SK-N-SH (cell line): ENCODE results near the gene ABHD12. TPM values are rescaled to one million over a fixed set of nuclear protein-coding genes. Genes with fewer than 3 reads are reported as not detected.

ENCODE experiments used
- CTCF ChIA-PET: fragments of 300-600, 350-600 bp; formaldehyde crosslinking; extraction: SDS; loops from one replicate; lab custom pipeline; 2021; lab: Yijun Ruan, JAX
- POLR2A ChIA-PET: fragments of 350-600 bp; sonication (Branson Sonifier 250); formaldehyde crosslinking; extraction: SDS; loops from one replicate; lab custom pipeline; 2020; ENCODE audit warnings: antibody characterized with exemption, inconsistent platforms; lab: Yijun Ruan, JAX
- DNase-seq: peaks from one replicate; pipeline ENCODE4 v3.0.0; 2012
- H2AFZ ChIP-seq: fragments of 200-600 bp; sonication (generic); 2 replicates; pipeline ENCODE4 v1.8.1; 2016; ENCODE audit warnings: antibody characterized with exemption, mild to moderate bottlenecking, low read depth
- H3F3A ChIP-seq: fragments of 200-600 bp; sonication (generic); replicated peaks from 2 replicates; pipeline ENCODE3; 2016; ENCODE audit warnings: antibody characterized with exemption, mild to moderate bottlenecking; ENCODE audit not compliant: insufficient read depth
- H3K27ac ChIP-seq, 2 experiments: fragments of 200-500 bp in 1 of 2; fragments of 200-600 bp in 1 of 2; sonication (Bioruptor generic) in 1 of 2; sonication (generic), shearing (Covaris generic) in 1 of 2; 2 replicates each; pipeline versions ENCODE4 v1.5.1 to v1.6.1; 2014 to 2016; ENCODE audit warnings: low read depth in 2 of 2, inconsistent platforms in 1 of 2, low read length in 1 of 2, mild to moderate bottlenecking in 1 of 2, mixed read lengths in 1 of 2
- H3K27me3 ChIP-seq: fragments of 200-600 bp; sonication (generic), shearing (Covaris generic); 2 replicates; pipeline ENCODE4 v1.6.1; 2016; ENCODE audit warnings: mixed run types; ENCODE audit not compliant: insufficient read depth
- H3K36me3 ChIP-seq, 2 experiments: fragments of 200-500 bp in 1 of 2; fragments of 200-600 bp in 1 of 2; sonication (Bioruptor generic) in 1 of 2; sonication (generic) in 1 of 2; replicated peaks in 1 of 2; 2 replicates each; pipeline versions ENCODE3 to v1.5.1; 2014 to 2016; ENCODE audit warnings: low read length in 1 of 2, mild to moderate bottlenecking in 1 of 2; ENCODE audit not compliant: insufficient read depth in 2 of 2, control insufficient read depth in 1 of 2
- H3K4me1 ChIP-seq, 2 experiments: fragments of 200-500 bp in 1 of 2; fragments of 200-600 bp in 1 of 2; sonication (Bioruptor generic) in 1 of 2; sonication (generic), shearing (Covaris generic) in 1 of 2; 2 replicates each; pipeline versions ENCODE4 v1.5.1 to v1.6.1; 2014 to 2016; ENCODE audit warnings: low read depth in 1 of 2, low read length in 1 of 2, mixed run types in 1 of 2; ENCODE audit not compliant: insufficient read depth in 2 of 2, control insufficient read depth in 1 of 2
- H3K4me2 ChIP-seq: fragments of 200-600 bp; sonication (generic), shearing (Covaris generic); 2 replicates; pipeline ENCODE4 v1.6.1; 2017; ENCODE audit warnings: mixed run types
- H3K4me3 ChIP-seq, 2 experiments: fragments of 200-500 bp in 1 of 2; fragments of 200-600 bp in 1 of 2; sonication (Bioruptor generic) in 1 of 2; sonication (generic), shearing (Covaris generic) in 1 of 2; 2 replicates each; pipeline versions ENCODE4 v1.5.1 to v1.8.1; 2014 to 2016; ENCODE audit warnings: low read depth in 2 of 2, inconsistent platforms in 1 of 2, low read length in 1 of 2, mild to moderate bottlenecking in 1 of 2, mixed read lengths in 1 of 2, moderate library complexity in 1 of 2
- H3K79me2 ChIP-seq: fragments of 200-600 bp; sonication (generic); 2 replicates; pipeline ENCODE4 v1.8.1; 2017; ENCODE audit warnings: mild to moderate bottlenecking; ENCODE audit not compliant: insufficient read depth
- H3K9ac ChIP-seq: fragments of 200-600 bp; sonication (generic); 2 replicates; pipeline ENCODE4 v1.6.1; 2017; ENCODE audit warnings: mixed run types
- H3K9me2 ChIP-seq: fragments of 200-600 bp; sonication (generic); 2 replicates; pipeline ENCODE4 v1.6.1; 2017; ENCODE audit warnings: mixed run types
- H3K9me3 ChIP-seq: fragments of 200-600 bp; sonication (generic); 2 replicates; pipeline ENCODE4 v1.6.1; 2017; ENCODE audit warnings: mixed run types, mild to moderate bottlenecking, moderate library complexity
- H4K20me1 ChIP-seq: fragments of 200-600 bp; sonication (generic); 2 replicates; pipeline ENCODE4 v1.6.1; 2017; ENCODE audit warnings: mild to moderate bottlenecking, mixed run types; ENCODE audit not compliant: insufficient read depth
- ELF1 ChIP-seq: IDR thresholded peaks from 2 replicates; pipeline ENCODE4 v1.4.0; 2012
- EP300 ChIP-seq, 2 experiments: IDR thresholded peaks; 2 replicates each; pipeline versions ENCODE4 v1.4.0 to v1.6.1; 2012; ENCODE audit warnings: borderline replicate concordance in 1 of 2, low read depth in 1 of 2, low read length in 1 of 2
- EZH2phosphoT487 ChIP-seq: fragments of 200-600 bp; sonication (generic); IDR thresholded peaks from 2 replicates; pipeline ENCODE4 v1.6.1; 2017; ENCODE audit warnings: low read depth, mixed run types, mild to moderate bottlenecking, antibody characterized with exemption, moderate library complexity, borderline replicate concordance
- FOSL2 ChIP-seq: IDR thresholded peaks from 2 replicates; pipeline ENCODE4 v1.4.0; 2012; ENCODE audit warnings: low read depth, mild to moderate bottlenecking, moderate library complexity, borderline replicate concordance
- FOXM1 ChIP-seq: IDR thresholded peaks from 2 replicates; pipeline ENCODE4 v1.4.0; 2012; ENCODE audit warnings: low read depth, mild to moderate bottlenecking
- GATA2 ChIP-seq: sonication (generic); formaldehyde crosslinking; IDR thresholded peaks from 2 replicates; pipeline ENCODE4 v1.5.0; 2020; ENCODE audit warnings: mild to moderate bottlenecking, missing genetic modification reagents
- JUND ChIP-seq: IDR thresholded peaks from 2 replicates; pipeline ENCODE4 v1.4.0; 2012
- NRF1 ChIP-seq: IDR thresholded peaks from 2 replicates; pipeline ENCODE4 v1.6.1; 2012; ENCODE audit warnings: low read depth, mild to moderate bottlenecking, low read length
- RAD21 ChIP-seq: IDR thresholded peaks from 2 replicates; pipeline ENCODE4 v1.6.1; 2012; ENCODE audit warnings: mild to moderate bottlenecking, low read length
- RCOR1 ChIP-seq: fragments of 150-350 bp; IDR thresholded peaks from 2 replicates; pipeline ENCODE4 v1.6.1; 2017; ENCODE audit warnings: antibody characterized with exemption, low read length
- RFX5 ChIP-seq: IDR thresholded peaks from 2 replicates; pipeline ENCODE4 v1.6.1; 2012; ENCODE audit warnings: mild to moderate bottlenecking, improper control_type of control experiment, low read length
- RXRA ChIP-seq: IDR thresholded peaks from 2 replicates; pipeline ENCODE4 v1.4.0; 2012; ENCODE audit warnings: low read depth, mild to moderate bottlenecking, borderline replicate concordance
- TAF1 ChIP-seq: IDR thresholded peaks from 2 replicates; pipeline ENCODE4 v1.6.1; 2012; ENCODE audit warnings: low read depth, mild to moderate bottlenecking, low read length, moderate library complexity, borderline replicate concordance
- TCF12 ChIP-seq: IDR thresholded peaks from 2 replicates; pipeline ENCODE4 v1.4.0; 2012
- TEAD4 ChIP-seq: IDR thresholded peaks from 2 replicates; pipeline ENCODE4 v1.4.0; 2012; ENCODE audit warnings: mild to moderate bottlenecking, borderline replicate concordance; ENCODE audit not compliant: insufficient read depth
- YY1 ChIP-seq: IDR thresholded peaks from 2 replicates; pipeline ENCODE4 v1.4.0; 2012; ENCODE audit warnings: low read depth, mild to moderate bottlenecking
- WGBS: methylation state at CpG from one replicate; pipeline ENCODE4 v1.1.6; 2017; ENCODE audit warnings: low lambda C conversion rate; 5-methylcytosine and 5-hydroxymethylcytosine counted together
- polyA plus RNA-seq, 3 experiments: library from polyadenylated mRNA; depleted of rRNA; stranded (reverse); fragments of >200 nt; gene quantifications; 2 replicates each; pipeline ENCODE4 v1.2.3, GENCODE V29; 2012
- TF ChIP-seq, protein P1 (sequence below): fragments of 200-600 bp; sonication (generic); IDR thresholded peaks from 2 replicates; pipeline ENCODE4 v1.6.1; 2017; ENCODE audit warnings: antibody characterized with exemption, mild to moderate bottlenecking, moderate library complexity
- TF ChIP-seq, protein P2 (sequence below): fragments of 150-350 bp; IDR thresholded peaks from 2 replicates; pipeline ENCODE4 v1.6.1; 2017; ENCODE audit warnings: antibody characterized with exemption, low read length, low read depth, borderline replicate concordance
- TF ChIP-seq, protein P3 (sequence below): IDR thresholded peaks from 2 replicates; pipeline ENCODE4 v1.4.0; 2012; ENCODE audit warnings: low read depth, borderline replicate concordance
- TF ChIP-seq, protein P4 (sequence below): fragments of 150-350 bp; IDR thresholded peaks from 2 replicates; pipeline ENCODE4 v1.6.1; 2016; ENCODE audit warnings: mild to moderate bottlenecking, low read depth, low read length
- TF ChIP-seq, protein P5 (sequence below): IDR thresholded peaks from 2 replicates; pipeline ENCODE4 v1.4.0; 2012; ENCODE audit warnings: low read depth, borderline replicate concordance

Gene ABHD12
- polyA plus RNA-seq, 1 of the 3 experiments (the other 2 are of a cell fraction) = 33.5 TPM

DNA sequence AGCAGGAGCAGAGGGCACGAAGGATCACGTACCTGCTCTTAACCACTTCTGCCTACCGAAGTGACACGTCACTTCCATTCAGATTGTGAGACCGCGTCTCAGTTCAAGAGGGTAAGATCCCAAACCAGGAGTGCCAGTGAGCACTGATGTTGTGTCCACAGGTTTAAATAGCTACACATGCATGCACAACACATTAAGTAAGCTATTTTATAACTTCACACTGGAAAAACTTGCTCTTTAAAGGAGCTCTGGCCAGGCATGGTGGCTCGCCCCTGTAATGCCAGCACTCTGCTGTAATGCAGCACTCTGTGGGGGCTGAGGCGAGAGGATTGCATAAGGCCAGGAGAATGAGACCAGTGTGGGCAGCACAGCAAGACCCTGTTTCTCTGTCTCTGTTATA is 21.1 kb downstream of the ABHD12 start:
- Histone ChIP-seq H3K4me1 (no peaks in the 10 kb centered on the region), H3K36me3 (no peaks in the 10 kb centered on the region), H2AFZ (no peak overlapping the region), H3K4me2 (no peak overlapping the region), H4K20me1 (no peaks in the 10 kb centered on the region), H3K9ac (no peak overlapping the region), H3F3A (peaks cover 16% of the 10 kb centered on the region), H3K4me3 (no peak overlapping the region), H3K27ac (no peak overlapping the region), H3K27me3 (no peaks in the 10 kb centered on the region), H3K79me2 (peaks cover 44% of the 10 kb centered on the region; the same call in 1 of the 2 replicates), H3K9me3 (no peaks in the 10 kb centered on the region; the same call in 1 of the 2 replicates), H3K9me2 (no peaks in the 10 kb centered on the region)
- POLR2A ChIA-PET = interaction anchor here (0.7 kb wide), 1 partner anchor 55 kb away, joined by 3 read pairs; no protein-coding TSS in a partner anchor
- 96% methylated on average over 8 of the region's 8 CpGs for WGBS
- no peak for DNase-seq
- CTCF ChIA-PET = interaction anchor here (1.9 kb wide), 1 partner anchor 75 kb away, joined by 5 read pairs; no protein-coding TSS in a partner anchor
- TF ChIP-seq RAD21 (no peak), RXRA (no peak), TEAD4 (no peak)
- TF ChIP-seq, protein P1, sequence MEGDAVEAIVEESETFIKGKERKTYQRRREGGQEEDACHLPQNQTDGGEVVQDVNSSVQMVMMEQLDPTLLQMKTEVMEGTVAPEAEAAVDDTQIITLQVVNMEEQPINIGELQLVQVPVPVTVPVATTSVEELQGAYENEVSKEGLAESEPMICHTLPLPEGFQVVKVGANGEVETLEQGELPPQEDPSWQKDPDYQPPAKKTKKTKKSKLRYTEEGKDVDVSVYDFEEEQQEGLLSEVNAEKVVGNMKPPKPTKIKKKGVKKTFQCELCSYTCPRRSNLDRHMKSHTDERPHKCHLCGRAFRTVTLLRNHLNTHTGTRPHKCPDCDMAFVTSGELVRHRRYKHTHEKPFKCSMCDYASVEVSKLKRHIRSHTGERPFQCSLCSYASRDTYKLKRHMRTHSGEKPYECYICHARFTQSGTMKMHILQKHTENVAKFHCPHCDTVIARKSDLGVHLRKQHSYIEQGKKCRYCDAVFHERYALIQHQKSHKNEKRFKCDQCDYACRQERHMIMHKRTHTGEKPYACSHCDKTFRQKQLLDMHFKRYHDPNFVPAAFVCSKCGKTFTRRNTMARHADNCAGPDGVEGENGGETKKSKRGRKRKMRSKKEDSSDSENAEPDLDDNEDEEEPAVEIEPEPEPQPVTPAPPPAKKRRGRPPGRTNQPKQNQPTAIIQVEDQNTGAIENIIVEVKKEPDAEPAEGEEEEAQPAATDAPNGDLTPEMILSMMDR = no peak
- TF ChIP-seq, all 33 proteins: peak for 0

DNA sequence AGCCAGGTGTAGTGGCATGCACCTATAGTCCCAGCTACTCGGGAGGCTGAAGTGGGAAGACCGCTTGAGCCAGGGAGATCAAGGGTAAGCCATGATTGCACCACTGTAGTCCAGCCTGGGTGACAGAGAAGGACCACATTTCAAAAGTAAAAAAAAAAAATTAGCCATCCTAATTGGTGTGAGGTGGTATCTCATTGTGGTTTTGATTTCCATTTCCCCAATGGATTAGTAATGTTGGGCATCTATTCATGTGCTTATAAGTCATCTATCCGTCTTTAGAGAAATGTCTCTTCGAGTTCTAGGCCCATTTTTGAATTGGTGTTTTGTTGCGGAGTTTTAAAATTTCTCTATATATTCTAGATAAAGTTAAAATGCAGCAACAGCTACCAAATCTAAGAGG is 21.7 kb downstream of the ABHD12 start:
- Histone ChIP-seq H3K27ac (no peak overlapping the region), H4K20me1 (no peaks in the 10 kb centered on the region), H3K9me3 (no peaks in the 10 kb centered on the region; the same call in 1 of the 2 replicates), H3K4me1 (no peaks in the 10 kb centered on the region), H3K4me3 (no peak overlapping the region), H2AFZ (no peak overlapping the region), H3K9me2 (no peaks in the 10 kb centered on the region), H3K79me2 (peaks cover 44% of the 10 kb centered on the region; the same call in 1 of the 2 replicates), H3F3A (peaks cover 16% of the 10 kb centered on the region), H3K9ac (no peak overlapping the region), H3K4me2 (no peak overlapping the region), H3K36me3 (no peaks in the 10 kb centered on the region), H3K27me3 (no peaks in the 10 kb centered on the region)
- CTCF ChIA-PET = no interaction called here
- TF ChIP-seq RCOR1 (no peak), TEAD4 (no peak), EP300 (IDR thresholded peaks at IDR 0.05; ENCODE audit: borderline replicate concordance in 1 of 2, low read depth in 1 of 2, low read length in 1 of 2) (no peak), YY1 (no peak), TCF12 (no peak), EZH2phosphoT487 (no peak), FOXM1 (no peak), FOSL2 (no peak), ELF1 (no peak), RAD21 (no peak), RFX5 (no peak), NRF1 (no peak), TAF1 (no peak), GATA2 (no peak), JUND (no peak)
- TF ChIP-seq, protein P2, sequence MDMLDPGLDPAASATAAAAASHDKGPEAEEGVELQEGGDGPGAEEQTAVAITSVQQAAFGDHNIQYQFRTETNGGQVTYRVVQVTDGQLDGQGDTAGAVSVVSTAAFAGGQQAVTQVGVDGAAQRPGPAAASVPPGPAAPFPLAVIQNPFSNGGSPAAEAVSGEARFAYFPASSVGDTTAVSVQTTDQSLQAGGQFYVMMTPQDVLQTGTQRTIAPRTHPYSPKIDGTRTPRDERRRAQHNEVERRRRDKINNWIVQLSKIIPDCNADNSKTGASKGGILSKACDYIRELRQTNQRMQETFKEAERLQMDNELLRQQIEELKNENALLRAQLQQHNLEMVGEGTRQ = no peak
- TF ChIP-seq, protein P3, sequence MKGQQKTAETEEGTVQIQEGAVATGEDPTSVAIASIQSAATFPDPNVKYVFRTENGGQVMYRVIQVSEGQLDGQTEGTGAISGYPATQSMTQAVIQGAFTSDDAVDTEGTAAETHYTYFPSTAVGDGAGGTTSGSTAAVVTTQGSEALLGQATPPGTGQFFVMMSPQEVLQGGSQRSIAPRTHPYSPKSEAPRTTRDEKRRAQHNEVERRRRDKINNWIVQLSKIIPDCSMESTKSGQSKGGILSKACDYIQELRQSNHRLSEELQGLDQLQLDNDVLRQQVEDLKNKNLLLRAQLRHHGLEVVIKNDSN = no peak
- TF ChIP-seq, protein P4, sequence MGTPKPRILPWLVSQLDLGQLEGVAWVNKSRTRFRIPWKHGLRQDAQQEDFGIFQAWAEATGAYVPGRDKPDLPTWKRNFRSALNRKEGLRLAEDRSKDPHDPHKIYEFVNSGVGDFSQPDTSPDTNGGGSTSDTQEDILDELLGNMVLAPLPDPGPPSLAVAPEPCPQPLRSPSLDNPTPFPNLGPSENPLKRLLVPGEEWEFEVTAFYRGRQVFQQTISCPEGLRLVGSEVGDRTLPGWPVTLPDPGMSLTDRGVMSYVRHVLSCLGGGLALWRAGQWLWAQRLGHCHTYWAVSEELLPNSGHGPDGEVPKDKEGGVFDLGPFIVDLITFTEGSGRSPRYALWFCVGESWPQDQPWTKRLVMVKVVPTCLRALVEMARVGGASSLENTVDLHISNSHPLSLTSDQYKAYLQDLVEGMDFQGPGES = no peak
- TF ChIP-seq, protein P5, sequence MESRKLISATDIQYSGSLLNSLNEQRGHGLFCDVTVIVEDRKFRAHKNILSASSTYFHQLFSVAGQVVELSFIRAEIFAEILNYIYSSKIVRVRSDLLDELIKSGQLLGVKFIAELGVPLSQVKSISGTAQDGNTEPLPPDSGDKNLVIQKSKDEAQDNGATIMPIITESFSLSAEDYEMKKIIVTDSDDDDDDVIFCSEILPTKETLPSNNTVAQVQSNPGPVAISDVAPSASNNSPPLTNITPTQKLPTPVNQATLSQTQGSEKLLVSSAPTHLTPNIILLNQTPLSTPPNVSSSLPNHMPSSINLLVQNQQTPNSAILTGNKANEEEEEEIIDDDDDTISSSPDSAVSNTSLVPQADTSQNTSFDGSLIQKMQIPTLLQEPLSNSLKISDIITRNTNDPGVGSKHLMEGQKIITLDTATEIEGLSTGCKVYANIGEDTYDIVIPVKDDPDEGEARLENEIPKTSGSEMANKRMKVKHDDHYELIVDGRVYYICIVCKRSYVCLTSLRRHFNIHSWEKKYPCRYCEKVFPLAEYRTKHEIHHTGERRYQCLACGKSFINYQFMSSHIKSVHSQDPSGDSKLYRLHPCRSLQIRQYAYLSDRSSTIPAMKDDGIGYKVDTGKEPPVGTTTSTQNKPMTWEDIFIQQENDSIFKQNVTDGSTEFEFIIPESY = no peak
- WGBS = 93% methylated on average over 5 of the region's 5 CpGs
- POLR2A ChIA-PET = no interaction called here
- DNase-seq = no peak
